Umbilical cord (tissue), 2 donors: Measurements from ENCODE around the gene TSGA10IP. TPM values are rescaled to one million over a fixed set of nuclear protein-coding genes. Genes with fewer than 3 reads are reported as not detected.

Experiments
- DNase-seq: peaks from one replicate; pipeline ENCODE4 v3.0.0-alpha.2; 2015; ENCODE audit warnings: low spot score
- total RNA-seq: library from RNA; depleted of rRNA; stranded (reverse); fragments of >200 nt; gene quantifications from one replicate; pipeline ENCODE4 v1.2.3, GENCODE V29; 2014; ENCODE audit warnings: low replicate concordance; ENCODE audit not compliant: insufficient read depth

The TSGA10IP gene
- total RNA-seq, 1 donor from 2014 or later, result not detected

GRCh38 chr11:65917434-65918210 is 27.7 kb upstream of the TSGA10IP start:
- DNase-seq, result no peak

GRCh38 chr11:65918211-65919140 is 26.8 kb upstream of the TSGA10IP start, which contains the start of gene C11orf68:
C11orf68 (minus strand) TSS chr11:65919062; CDS start chr11:65919031, 31 bp downstream.
- DNase-seq, result no peak

- peak; percentile 99 for DNase-seq
These were observed 26.1 kb upstream of the TSGA10IP start, which contains the start of gene DRAP1 for GRCh38 chr11:65919141-65919572. DRAP1 (plus strand) TSS chr11:65919426; CDS start chr11:65919502, 76 bp downstream.

GRCh38 chr11:65919573-65920371 is 25.5 kb upstream of the TSGA10IP start:
- DNase-seq, result no peak

- DNase-seq, result no peak
These were observed 24.9 kb upstream of the TSGA10IP start for GRCh38 chr11:65920372-65920802.

- no peak for DNase-seq
These were observed 24.2 kb upstream of the TSGA10IP start for GRCh38 chr11:65921033-65921555.

GRCh38 chr11:65921876-65922275 is 23.4 kb upstream of the TSGA10IP start:
- no peak for DNase-seq

- DNase-seq, result no peak
These were observed 22.7 kb upstream of the TSGA10IP start for GRCh38 chr11:65922565-65922964.

- no peak for DNase-seq
These were observed 19.9 kb upstream of the TSGA10IP start for GRCh38 chr11:65925397-65925796.

- no peak for DNase-seq
These were observed 17.3 kb upstream of the TSGA10IP start for GRCh38 chr11:65927904-65928397.

GRCh38 chr11:65928667-65929066 is 16.6 kb upstream of the TSGA10IP start:
- no peak for DNase-seq

- DNase-seq, result no peak
These were observed 13.3 kb upstream of the TSGA10IP start for GRCh38 chr11:65931773-65932557.

GRCh38 chr11:65932558-65932919 is 12.7 kb upstream of the TSGA10IP start:
- no peak for DNase-seq

- peak; percentile 71 for DNase-seq
These were observed 11.3 kb upstream of the TSGA10IP start for GRCh38 chr11:65934014-65934413.

GRCh38 chr11:65937766-65938165 is 7.5 kb upstream of the TSGA10IP start:
- no peak for DNase-seq

- no peak for DNase-seq
These were observed 3.5 kb upstream of the TSGA10IP start for GRCh38 chr11:65941720-65942310.

- no peak for DNase-seq
These were observed 2.7 kb upstream of the TSGA10IP start for GRCh38 chr11:65942531-65942930.

GRCh38 chr11:65944191-65944590 is 1.1 kb upstream of the TSGA10IP start:
- DNase-seq, result no peak

GRCh38 chr11:65944767-65945166 is 513 bp upstream of the TSGA10IP start:
- DNase-seq, result no peak
